Mammary epithelial cell (primary cell): ENCODE data around the gene HSPA13.

Experiments used
- EZH2 ChIP-seq: IDR thresholded peaks from 2 replicates; pipeline ENCODE4 v1.6.1; 2012; ENCODE audit warnings: low read length, inconsistent platforms, borderline replicate concordance
- TF ChIP-seq, protein P1 (sequence below), 2 donors: IDR thresholded peaks in 1 of 2; conservative IDR thresholded peaks in 1 of 2; 2 replicates each; pipeline ENCODE4 v1.5.1; 2011 to 2012; ENCODE audit warnings: inconsistent platforms in 2 of 2, low read length in 2 of 2, mild to moderate bottlenecking in 2 of 2, control low read depth in 1 of 2, low read depth in 1 of 2; ENCODE audit not compliant: insufficient read depth in 1 of 2; ENCODE audit errors: extremely low read depth in 1 of 2

DNA sequence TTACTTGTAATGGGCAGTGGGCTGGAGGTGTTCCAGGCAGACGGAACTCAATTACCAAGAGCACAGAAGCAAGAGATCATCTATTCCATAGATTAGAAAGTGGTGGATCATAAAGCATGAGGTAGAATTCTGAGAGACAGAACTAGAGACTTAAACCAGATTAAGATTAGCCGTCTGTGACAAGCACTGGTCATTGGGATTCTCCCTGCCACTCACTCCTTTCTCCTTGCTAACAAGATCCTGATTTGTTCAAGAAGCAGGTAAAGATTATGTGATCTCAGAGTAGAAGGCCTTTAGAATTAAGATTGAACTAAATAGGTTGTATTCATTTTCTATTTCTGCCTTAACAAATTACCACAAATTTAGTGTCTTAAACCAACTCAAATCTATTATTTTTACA lies 1.5 kb upstream of the HSPA13 start:
- TF ChIP-seq, protein P1, sequence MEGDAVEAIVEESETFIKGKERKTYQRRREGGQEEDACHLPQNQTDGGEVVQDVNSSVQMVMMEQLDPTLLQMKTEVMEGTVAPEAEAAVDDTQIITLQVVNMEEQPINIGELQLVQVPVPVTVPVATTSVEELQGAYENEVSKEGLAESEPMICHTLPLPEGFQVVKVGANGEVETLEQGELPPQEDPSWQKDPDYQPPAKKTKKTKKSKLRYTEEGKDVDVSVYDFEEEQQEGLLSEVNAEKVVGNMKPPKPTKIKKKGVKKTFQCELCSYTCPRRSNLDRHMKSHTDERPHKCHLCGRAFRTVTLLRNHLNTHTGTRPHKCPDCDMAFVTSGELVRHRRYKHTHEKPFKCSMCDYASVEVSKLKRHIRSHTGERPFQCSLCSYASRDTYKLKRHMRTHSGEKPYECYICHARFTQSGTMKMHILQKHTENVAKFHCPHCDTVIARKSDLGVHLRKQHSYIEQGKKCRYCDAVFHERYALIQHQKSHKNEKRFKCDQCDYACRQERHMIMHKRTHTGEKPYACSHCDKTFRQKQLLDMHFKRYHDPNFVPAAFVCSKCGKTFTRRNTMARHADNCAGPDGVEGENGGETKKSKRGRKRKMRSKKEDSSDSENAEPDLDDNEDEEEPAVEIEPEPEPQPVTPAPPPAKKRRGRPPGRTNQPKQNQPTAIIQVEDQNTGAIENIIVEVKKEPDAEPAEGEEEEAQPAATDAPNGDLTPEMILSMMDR (conservative IDR thresholded peaks at IDR 0.05 in 1 of 2, IDR thresholded peaks at IDR 0.05 in 1 of 2; ENCODE audit: extremely low read depth in 1 of 2, insufficient read depth in 1 of 2, low read depth in 1 of 2, low read length in 2 of 2): no peak
- TF ChIP-seq EZH2: no peak
